ENCODE results near the gene SLC12A8.
"Not testable (repeated sequence)": the region's sequence is repeated elsewhere in the genome, so short reads cannot be mapped to it uniquely, and the experiment has no call there.

The SLC12A8 gene

GRCh38 chr3:125110016-125110875, 102.3 kb downstream of the SLC12A8 start:
- no peak for DNase-seq (ENCODE audit: low spot score)

GRCh38 chr3:125109536-125109925, 103.0 kb downstream of the SLC12A8 start:
- DNase-seq (ENCODE audit: low spot score): no peak

GRCh38 chr3:125108833-125109535, 103.6 kb downstream of the SLC12A8 start:
- DNase-seq (ENCODE audit: low spot score): no peak

- DNase-seq (ENCODE audit: low spot score): no peak
These were observed 104.5 kb downstream of the SLC12A8 start for GRCh38 chr3:125107861-125108567.

GRCh38 chr3:125107363-125107762, 105.2 kb downstream of the SLC12A8 start:
- DNase-seq (ENCODE audit: low spot score): no peak

- DNase-seq (ENCODE audit: low spot score): no peak
These were observed 107.4 kb downstream of the SLC12A8 start for GRCh38 chr3:125105116-125105515.

- DNase-seq (ENCODE audit: low spot score): no peak
These were observed 107.9 kb downstream of the SLC12A8 start for GRCh38 chr3:125104639-125105038.

- no peak for DNase-seq (ENCODE audit: low spot score)
These were observed 109.1 kb downstream of the SLC12A8 start for GRCh38 chr3:125103406-125103805.

GRCh38 chr3:125102470-125102869, 110.1 kb downstream of the SLC12A8 start:
- no peak for DNase-seq (ENCODE audit: low spot score)

- no peak for DNase-seq (ENCODE audit: low spot score)
These were observed 113.8 kb downstream of the SLC12A8 start for GRCh38 chr3:125098611-125099291.

GRCh38 chr3:125090649-125091048, 121.9 kb downstream of the SLC12A8 start:
- DNase-seq (ENCODE audit: low spot score): no peak

GRCh38 chr3:125087768-125088391, 124.7 kb downstream of the SLC12A8 start:
- DNase-seq (ENCODE audit: low spot score): no peak

- no peak for DNase-seq (ENCODE audit: low spot score)
These were observed 127.4 kb downstream of the SLC12A8 start for GRCh38 chr3:125085166-125085565.

- no peak for DNase-seq (ENCODE audit: low spot score)
These were observed 128.8 kb downstream of the SLC12A8 start for GRCh38 chr3:125083776-125084175.

- DNase-seq (ENCODE audit: low spot score): not testable (repeated sequence)
These were observed 130.2 kb downstream of the SLC12A8 start for GRCh38 chr3:125082339-125082738.

GRCh38 chr3:125080077-125080476, 132.5 kb downstream of the SLC12A8 start:
- no peak for DNase-seq (ENCODE audit: low spot score)

GRCh38 chr3:125079675-125080045, 132.9 kb downstream of the SLC12A8 start:
- no peak for DNase-seq (ENCODE audit: low spot score)

- no peak for DNase-seq (ENCODE audit: low spot score)
These were observed 133.4 kb downstream of the SLC12A8 start for GRCh38 chr3:125078951-125079674.

- no peak for DNase-seq (ENCODE audit: low spot score)
These were observed 134.7 kb downstream of the SLC12A8 start for GRCh38 chr3:125077864-125078263.

- no peak for DNase-seq (ENCODE audit: low spot score)
These were observed 136.1 kb downstream of the SLC12A8 start for GRCh38 chr3:125076464-125076863.

GRCh38 chr3:125075738-125076137, 136.8 kb downstream of the SLC12A8 start:
- no peak for DNase-seq (ENCODE audit: low spot score)
